GM19043 (cell line): Measurements from ENCODE around the gene PCDHGA1.

Source experiments
- ATAC-seq: cut with Tn5 transposase; IDR thresholded peaks from one replicate; pipeline ENCODE4 v1.9.1; 2021; ENCODE audit warnings: low read depth; ENCODE audit not compliant: unreplicated experiment

The PCDHGA1 gene

GRCh38 chr5:141488591-141489561 is 158.6 kb downstream of the PCDHGA1 start, which contains the start of gene PCDHGC5:
Gene PCDHGC5, plus strand, starts transcription at chr5:141489081. Its CDS starts 160 bp downstream, at chr5:141489241.
- ATAC-seq = no peak

GRCh38 chr5:141489841-141490240 is 159.5 kb downstream of the PCDHGA1 start:
- ATAC-seq = no peak

- no peak for ATAC-seq
Observed at GRCh38 chr5:141490271-141490670, 160.0 kb downstream of the PCDHGA1 start.

- ATAC-seq = no peak
Observed at GRCh38 chr5:141490771-141491170, 160.5 kb downstream of the PCDHGA1 start.

GRCh38 chr5:141491323-141492167 is 161.2 kb downstream of the PCDHGA1 start:
- ATAC-seq = no peak

GRCh38 chr5:141492168-141492885 is 162.0 kb downstream of the PCDHGA1 start:
- peak; percentile 42 for ATAC-seq

GRCh38 chr5:141493500-141494422 is 163.4 kb downstream of the PCDHGA1 start:
- ATAC-seq = no peak

GRCh38 chr5:141494761-141495452 is 164.6 kb downstream of the PCDHGA1 start:
- ATAC-seq = no peak

- ATAC-seq = no peak
Observed at GRCh38 chr5:141495453-141495811, 165.1 kb downstream of the PCDHGA1 start.

GRCh38 chr5:141496038-141496437 is 165.7 kb downstream of the PCDHGA1 start:
- ATAC-seq = no peak

GRCh38 chr5:141501761-141502160 is 171.4 kb downstream of the PCDHGA1 start:
- no peak for ATAC-seq

- no peak for ATAC-seq
Observed at GRCh38 chr5:141503681-141504080, 173.4 kb downstream of the PCDHGA1 start.

- no peak for ATAC-seq
Observed at GRCh38 chr5:141504216-141504615, 173.9 kb downstream of the PCDHGA1 start.

GRCh38 chr5:141506381-141507155 is 176.3 kb downstream of the PCDHGA1 start:
- no peak for ATAC-seq

GRCh38 chr5:141507387-141508091 is 177.2 kb downstream of the PCDHGA1 start:
- ATAC-seq = peak; percentile 27

GRCh38 chr5:141508440-141508797 is 178.1 kb downstream of the PCDHGA1 start:
- no peak for ATAC-seq

GRCh38 chr5:141508798-141509611 is 178.7 kb downstream of the PCDHGA1 start:
- no peak for ATAC-seq
